ENCODE results near the gene IPO8. TPM values are rescaled to one million over a fixed set of nuclear protein-coding genes. Genes with fewer than 3 reads are reported as not detected.
"Not testable (repeated sequence)": the region's sequence is repeated elsewhere in the genome, so short reads cannot be mapped to it uniquely, and the experiment has no call there.

The IPO8 gene
- total and polyA plus RNA-seq, 2 experiments from 2014 or later, result 10.4 to 29.6 TPM

GRCh38 chr12:30603129-30603528, 92.5 kb downstream of the IPO8 start:
- TF ChIP-seq CTCF (IDR thresholded peaks at IDR 0.05; ENCODE audit: low read depth, low read length), result no peak
- no peaks in the 10 kb centered on the region for H3K4me1 ChIP-seq (ENCODE audit: low read depth)
- no peaks in the 10 kb centered on the region for H3K9me3 ChIP-seq (ENCODE audit: low read depth)
- H3K4me3 ChIP-seq, result no peak overlapping the region
- no peaks in the 10 kb centered on the region for H3K36me3 ChIP-seq
- no peak for DNase-seq (ENCODE audit: low read depth in 1 of 2, low spot score in 1 of 2)
- H3K27me3 ChIP-seq, result no peaks in the 10 kb centered on the region
- no peak overlapping the region for H3K27ac ChIP-seq

- Histone ChIP-seq H3K36me3 (no peaks in the 10 kb centered on the region), H3K9me3 (ENCODE audit: low read depth) (no peaks in the 10 kb centered on the region), H3K4me3 (no peak overlapping the region), H3K4me1 (ENCODE audit: low read depth) (no peaks in the 10 kb centered on the region), H3K27me3 (no peaks in the 10 kb centered on the region), H3K27ac (no peak overlapping the region)
- no peak for DNase-seq (ENCODE audit: low read depth in 1 of 2, low spot score in 1 of 2)
- no peak for TF ChIP-seq CTCF (IDR thresholded peaks at IDR 0.05; ENCODE audit: low read depth, low read length)
Observed at GRCh38 chr12:30602678-30603077, 93.0 kb downstream of the IPO8 start.

DNA sequence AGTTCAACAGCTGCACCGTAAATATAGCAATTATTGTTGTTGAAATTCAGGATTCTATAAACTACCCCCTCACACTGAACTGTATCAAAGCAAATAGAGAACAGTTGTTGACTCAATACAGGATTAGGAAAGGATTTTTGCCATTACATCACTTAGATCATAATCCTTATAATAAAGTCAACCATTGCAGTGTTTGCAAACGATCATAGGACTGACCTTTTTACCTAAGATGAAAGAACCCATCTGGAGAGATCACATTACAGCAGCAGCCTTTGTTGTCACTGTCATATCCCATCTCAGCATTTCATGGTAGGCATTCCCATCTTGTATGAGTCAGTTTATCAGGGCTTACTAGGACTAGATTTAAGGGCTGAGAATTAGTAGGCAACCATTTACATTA, 96.1 kb downstream of the IPO8 start:
- no peaks in the 10 kb centered on the region for H3K9me3 ChIP-seq (ENCODE audit: low read depth)
- no peaks in the 10 kb centered on the region for H3K4me1 ChIP-seq (ENCODE audit: low read depth)
- no peaks in the 10 kb centered on the region for H3K36me3 ChIP-seq
- H3K27me3 ChIP-seq, result no peaks in the 10 kb centered on the region
- H3K27ac ChIP-seq, result no peak overlapping the region
- H3K4me3 ChIP-seq, result no peak overlapping the region
- TF ChIP-seq CTCF (IDR thresholded peaks at IDR 0.05; ENCODE audit: low read depth, low read length), result no peak
- DNase-seq (ENCODE audit: low read depth in 1 of 2, low spot score in 1 of 2), result no peak

DNA sequence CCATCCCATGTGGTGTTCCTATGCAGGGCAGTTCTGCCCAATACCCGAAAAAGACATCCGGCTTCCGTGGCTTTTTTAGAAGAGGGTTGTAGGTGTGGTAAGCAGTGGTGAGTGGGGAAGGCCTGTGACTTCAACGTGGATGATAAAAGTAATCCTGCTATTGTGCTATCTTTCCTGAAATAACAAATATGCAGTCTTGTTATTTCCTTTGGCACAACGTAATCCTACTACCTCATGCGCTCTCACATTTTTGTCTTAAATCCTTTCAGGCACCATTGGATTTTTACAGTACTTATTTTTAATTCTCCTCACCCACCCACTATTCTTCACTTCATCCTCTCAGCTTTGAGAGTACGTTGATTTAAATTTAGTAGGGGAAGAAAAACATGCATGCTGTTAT, 96.8 kb downstream of the IPO8 start:
- Histone ChIP-seq H3K9me3 (ENCODE audit: low read depth) (no peaks in the 10 kb centered on the region), H3K36me3 (no peaks in the 10 kb centered on the region), H3K27ac (no peak overlapping the region), H3K4me1 (ENCODE audit: low read depth) (no peaks in the 10 kb centered on the region), H3K4me3 (no peak overlapping the region), H3K27me3 (no peaks in the 10 kb centered on the region)
- no peak for TF ChIP-seq CTCF (IDR thresholded peaks at IDR 0.05; ENCODE audit: low read depth, low read length)
- peak in 1 of 2 donors; percentile 21 for DNase-seq (ENCODE audit: low read depth in 1 of 2, low spot score in 1 of 2)

GRCh38 chr12:30595742-30596141, 99.9 kb downstream of the IPO8 start:
- DNase-seq (ENCODE audit: low read depth in 1 of 2, low spot score in 1 of 2), result no peak
- Histone ChIP-seq H3K36me3 (no peaks in the 10 kb centered on the region), H3K4me1 (ENCODE audit: low read depth) (no peaks in the 10 kb centered on the region), H3K27me3 (no peaks in the 10 kb centered on the region), H3K9me3 (ENCODE audit: low read depth) (no peaks in the 10 kb centered on the region), H3K27ac (no peak overlapping the region), H3K4me3 (no peak overlapping the region)
- TF ChIP-seq CTCF (IDR thresholded peaks at IDR 0.05; ENCODE audit: low read depth, low read length), result no peak

- no peak for DNase-seq (ENCODE audit: low read depth in 1 of 2, low spot score in 1 of 2)
- Histone ChIP-seq H3K4me3 (no peak overlapping the region), H3K27ac (no peak overlapping the region), H3K27me3 (no peaks in the 10 kb centered on the region), H3K36me3 (no peaks in the 10 kb centered on the region), H3K9me3 (ENCODE audit: low read depth) (no peaks in the 10 kb centered on the region), H3K4me1 (ENCODE audit: low read depth) (no peaks in the 10 kb centered on the region)
- TF ChIP-seq CTCF (IDR thresholded peaks at IDR 0.05; ENCODE audit: low read depth, low read length), result no peak
Observed at GRCh38 chr12:30594509-30594908, 101.2 kb downstream of the IPO8 start.

DNA sequence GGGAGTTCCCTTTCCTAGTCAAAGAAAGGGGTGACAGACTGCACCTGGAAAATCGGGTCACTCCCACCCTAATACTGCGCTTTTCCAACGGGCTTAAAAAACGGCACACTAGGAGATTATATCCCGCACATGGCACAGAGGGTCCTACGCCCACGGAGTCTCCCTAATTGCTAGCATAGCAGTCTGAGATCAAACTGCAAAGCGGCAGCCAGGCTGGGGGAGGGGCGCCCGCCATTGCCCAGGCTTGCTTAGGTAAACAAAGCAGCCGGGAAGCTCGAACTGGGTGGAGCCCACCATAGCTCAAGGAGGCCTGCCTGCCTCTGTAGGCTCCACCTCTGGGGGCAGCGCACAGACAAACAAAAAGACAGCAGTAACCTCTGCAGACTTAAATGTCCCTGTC, 107.1 kb downstream of the IPO8 start:
- H3K4me1 ChIP-seq (ENCODE audit: low read depth); DNase-seq (ENCODE audit: low read depth in 1 of 2, low spot score in 1 of 2); H3K9me3 ChIP-seq (ENCODE audit: low read depth): not testable (repeated sequence)

More for the DNA sequence above, 107.1 kb downstream of the IPO8 start:
- H3K4me3 ChIP-seq, H3K36me3 ChIP-seq, H3K27ac ChIP-seq, H3K27me3 ChIP-seq: not testable (repeated sequence)
